KOPT-K1 (cell line): ENCODE results near the gene ARHGEF19.
"Not testable (repeated sequence)": the region's sequence is repeated elsewhere in the genome, so short reads cannot be mapped to it uniquely, and the experiment has no call there.

Experiments used
- H3K27ac ChIP-seq: fragments of 200-600 bp; sonication (generic); 2 replicates; pipeline ENCODE4 v1.5.1; 2016; ENCODE audit warnings: antibody characterized with exemption, mild to moderate bottlenecking, low read depth, low read length; ENCODE audit not compliant: poor library complexity, severe bottlenecking
- H3K36me3 ChIP-seq: fragments of 200-600 bp; sonication (generic); 2 replicates; pipeline ENCODE4 v1.5.1; 2017; ENCODE audit warnings: antibody characterized with exemption, mild to moderate bottlenecking, low read length, moderate library complexity; ENCODE audit not compliant: insufficient read depth
- H3K9me3 ChIP-seq: fragments of 200-600 bp; sonication (generic); 2 replicates; pipeline ENCODE4 v1.5.1; 2017; ENCODE audit warnings: antibody characterized with exemption, low read length, mild to moderate bottlenecking; ENCODE audit not compliant: insufficient read depth, poor library complexity, severe bottlenecking

Gene ARHGEF19

GRCh38 chr1:16212251-16212961, at the start of gene ARHGEF19:
Gene ARHGEF19 (minus strand): TSS chr1:16212652. CDS start chr1:16209054, 3,598 bp downstream.
- Histone ChIP-seq H3K9me3 (no peaks in the 10 kb centered on the region), H3K27ac (no peak within 1 kb of the TSS), H3K36me3 (no peaks in the 10 kb centered on the region)

- peaks cover 3% of the 10 kb centered on the region for H3K36me3 ChIP-seq
- no peaks in the 10 kb centered on the region for H3K9me3 ChIP-seq
- no peak overlapping the region for H3K27ac ChIP-seq
These were observed 49.6 kb upstream of the ARHGEF19 start for GRCh38 chr1:16262067-16262466.

- H3K27ac ChIP-seq, result no peak overlapping the region
- H3K9me3 ChIP-seq, result no peaks in the 10 kb centered on the region
- peaks cover 15% of the 10 kb centered on the region for H3K36me3 ChIP-seq
These were observed 48.4 kb upstream of the ARHGEF19 start for GRCh38 chr1:16260814-16261213.

GRCh38 chr1:16258591-16259135, 46.2 kb upstream of the ARHGEF19 start:
- no peaks in the 10 kb centered on the region for H3K9me3 ChIP-seq
- H3K27ac ChIP-seq, result no peak overlapping the region
- H3K36me3 ChIP-seq, result peaks cover 37% of the 10 kb centered on the region

- no peak overlapping the region for H3K27ac ChIP-seq
- H3K9me3 ChIP-seq, result no peaks in the 10 kb centered on the region
- H3K36me3 ChIP-seq, result peaks cover 44% of the 10 kb centered on the region
These were observed 45.5 kb upstream of the ARHGEF19 start for GRCh38 chr1:16257968-16258367.

- H3K36me3 ChIP-seq, result peaks cover 48% of the 10 kb centered on the region
- H3K27ac ChIP-seq, result not testable (repeated sequence)
These were observed 45.1 kb upstream of the ARHGEF19 start for GRCh38 chr1:16257556-16257955.

GRCh38 chr1:16256478-16256877, 44.0 kb upstream of the ARHGEF19 start:
- H3K36me3 ChIP-seq, result peaks cover 59% of the 10 kb centered on the region
- no peaks in the 10 kb centered on the region for H3K9me3 ChIP-seq
- no peak overlapping the region for H3K27ac ChIP-seq

More at GRCh38 chr1:16257556-16257955, 45.1 kb upstream of the ARHGEF19 start:
- not testable (repeated sequence) for H3K9me3 ChIP-seq

- Histone ChIP-seq H3K27ac (no peak overlapping the region), H3K9me3 (no peaks in the 10 kb centered on the region), H3K36me3 (peaks cover 70% of the 10 kb centered on the region)
These were observed 41.9 kb upstream of the ARHGEF19 start for GRCh38 chr1:16254263-16254928.

GRCh38 chr1:16253332-16253922, 41.0 kb upstream of the ARHGEF19 start:
- no peak overlapping the region for H3K27ac ChIP-seq
- H3K9me3 ChIP-seq, result no peaks in the 10 kb centered on the region
- H3K36me3 ChIP-seq, result peaks cover 70% of the 10 kb centered on the region

- Histone ChIP-seq H3K9me3 (no peaks in the 10 kb centered on the region), H3K27ac (no peak overlapping the region), H3K36me3 (peaks cover 74% of the 10 kb centered on the region)
These were observed 40.5 kb upstream of the ARHGEF19 start for GRCh38 chr1:16252912-16253311.

- H3K9me3 ChIP-seq, result no peaks in the 10 kb centered on the region
- no peak overlapping the region for H3K27ac ChIP-seq
- H3K36me3 ChIP-seq, result peaks cover 77% of the 10 kb centered on the region
These were observed 38.9 kb upstream of the ARHGEF19 start for GRCh38 chr1:16251381-16251780.

- peaks cover 70% of the 10 kb centered on the region for H3K36me3 ChIP-seq
- H3K9me3 ChIP-seq, result no peaks in the 10 kb centered on the region
- no peak overlapping the region for H3K27ac ChIP-seq
These were observed 38.2 kb upstream of the ARHGEF19 start for GRCh38 chr1:16250524-16251251.

GRCh38 chr1:16249596-16250241, 37.3 kb upstream of the ARHGEF19 start:
- Histone ChIP-seq H3K27ac (no peak overlapping the region), H3K36me3 (peaks cover 60% of the 10 kb centered on the region)

More at GRCh38 chr1:16249596-16250241, 37.3 kb upstream of the ARHGEF19 start:
- H3K9me3 ChIP-seq, result no peaks in the 10 kb centered on the region
